ENCODE data around the gene ALDH5A1.

Gene ALDH5A1

GRCh38 chr6:24522228-24523176, 27.7 kb downstream of the ALDH5A1 start:
- Histone ChIP-seq H3K4me1 (ENCODE audit: control insufficient read depth, insufficient read depth, low read length) (no peaks in the 10 kb centered on the region), H3K9me3 (ENCODE audit: control insufficient read depth, insufficient read depth, low read depth, low read length) (no peaks in the 10 kb centered on the region), H3K27ac (ENCODE audit: extremely low read depth, low read depth, low read length) (no peak overlapping the region), H3K36me3 (ENCODE audit: control insufficient read depth in 2 of 2, insufficient read depth in 1 of 2, low read length in 2 of 2) (no peaks in the 10 kb centered on the region), H3K4me3 (ENCODE audit: low read depth, low read length) (no peak overlapping the region)
- ChIA-PET CTCF (interaction anchor here (0.6 to 5.1 kb wide), 26 partner anchors 10 to 506 kb away, joined by 3 to 55 read pairs (median 4); partner anchors contain the start of genes ALDH5A1 and GPLD1), POLR2A (interaction anchor here (0.6 to 0.7 kb wide), 3 partner anchors 182 to 1465 kb away, joined by 3 to 5 read pairs (median 3); partner anchors contain the start of gene GMNN)
- TF ChIP-seq KLF17 (tag by site-specific recombination; IDR thresholded peaks at IDR 0.05): no peak
- TF ChIP-seq ZNF2 (tag by site-specific recombination; IDR thresholded peaks at IDR 0.05): no peak
- no peak for TF ChIP-seq ZSCAN4 (tag by site-specific recombination; IDR thresholded peaks at IDR 0.05)
- no peak for TF ChIP-seq ZNF837 (tag by site-specific recombination; IDR thresholded peaks at IDR 0.05)
- TF ChIP-seq ZNF529 (tag by site-specific recombination; IDR thresholded peaks at IDR 0.05; ENCODE audit: insufficient replicate concordance): no peak
- no peak for TF ChIP-seq ZNF76 (tag by site-specific recombination; IDR thresholded peaks at IDR 0.05; ENCODE audit: borderline replicate concordance, low read depth)
- no peak for TF ChIP-seq FEZF1 (tag by site-specific recombination; IDR thresholded peaks at IDR 0.05)
- TF ChIP-seq ZNF133 (tag by site-specific recombination; IDR thresholded peaks at IDR 0.05): no peak
- no peak for TF ChIP-seq ZNF366 (tag by site-specific recombination; conservative IDR thresholded peaks at IDR 0.05)

- ChIA-PET CTCF (interaction anchor here (0.5 to 3.7 kb wide), 13 partner anchors 13 to 1221 kb away, joined by 3 to 32 read pairs (median 5); partner anchors contain the start of gene ALDH5A1), POLR2A (interaction anchor here (0.7 kb wide), 1 partner anchor 89 kb away, joined by 4 read pairs; no protein-coding TSS in a partner anchor)
- H3K4me3 ChIP-seq (ENCODE audit: low read depth, low read length): no peak overlapping the region
- no peak overlapping the region for H3K27ac ChIP-seq (ENCODE audit: extremely low read depth, low read depth, low read length)
- no peaks in the 10 kb centered on the region for H3K4me1 ChIP-seq (ENCODE audit: control insufficient read depth, insufficient read depth, low read length)
- H3K9me3 ChIP-seq (ENCODE audit: control insufficient read depth, insufficient read depth, low read depth, low read length): no peaks in the 10 kb centered on the region
- TF ChIP-seq ZNF558 (tag by site-specific recombination; IDR thresholded peaks at IDR 0.05) (no peak), ZSCAN16 (tag by site-specific recombination; IDR thresholded peaks at IDR 0.05) (no peak), ZNF175 (tag by site-specific recombination; IDR thresholded peaks at IDR 0.05) (no peak), ZNF510 (tag by site-specific recombination; IDR thresholded peaks at IDR 0.05; ENCODE audit: insufficient replicate concordance) (no peak), IKZF3 (tag by site-specific recombination; IDR thresholded peaks at IDR 0.05) (no peak), ZNF596 (tag by site-specific recombination; IDR thresholded peaks at IDR 0.05) (no peak), ZBTB1 (tag by site-specific recombination; IDR thresholded peaks at IDR 0.05) (no peak), OSR2 (tag by site-specific recombination; IDR thresholded peaks at IDR 0.05) (no peak), ZNF121 (tag by site-specific recombination; IDR thresholded peaks at IDR 0.05) (no peak), ZNF280C (tag by site-specific recombination; IDR thresholded peaks at IDR 0.05) (no peak), ZNF514 (tag by site-specific recombination; IDR thresholded peaks at IDR 0.05) (no peak)
- H3K36me3 ChIP-seq (ENCODE audit: control insufficient read depth in 2 of 2, insufficient read depth in 1 of 2, low read length in 2 of 2): peaks cover 0 to 7% of the 10 kb centered on the region in 2 experiments; a peak in 1 of 3 replicates
These were observed 29.6 kb downstream of the ALDH5A1 start for GRCh38 chr6:24524329-24524728.

Measured in HEK293 (cell line).